Endodermal cell (in vitro differentiated cells): ENCODE results near the gene FZD2. TPM values are rescaled to one million over a fixed set of nuclear protein-coding genes. Genes with fewer than 3 reads are reported as not detected.

Experiments
- DNase-seq: peaks from one replicate; pipeline ENCODE4 v3.0.0-alpha.2; 2017
- H3K27ac ChIP-seq: 2 replicates; pipeline ENCODE4 v1.5.1; 2013; ENCODE audit warnings: mild to moderate bottlenecking, low read depth, low read length, moderate library complexity
- H3K27me3 ChIP-seq: 2 replicates; pipeline ENCODE4 v1.6.1; 2013; ENCODE audit warnings: mild to moderate bottlenecking, low read length, moderate library complexity; ENCODE audit not compliant: insufficient read depth, control insufficient read depth, poor library complexity, severe bottlenecking
- H3K36me3 ChIP-seq: 2 replicates; pipeline ENCODE4 v1.7.0; 2013; ENCODE audit warnings: mild to moderate bottlenecking, low read length, moderate library complexity; ENCODE audit not compliant: control insufficient read depth, insufficient read depth
- H3K4me1 ChIP-seq: one replicate; pipeline ENCODE4 v1.7.0; 2013; ENCODE audit warnings: low read length; ENCODE audit not compliant: control insufficient read depth, insufficient read depth
- H3K4me3 ChIP-seq: 2 replicates; pipeline ENCODE4 v1.5.1; 2013; ENCODE audit warnings: mild to moderate bottlenecking, low read length, moderate library complexity
- H3K9ac ChIP-seq: 2 replicates; pipeline ENCODE4 v1.6.1; 2013; ENCODE audit warnings: mild to moderate bottlenecking, low read length, moderate library complexity; ENCODE audit not compliant: poor library complexity, severe bottlenecking; ENCODE audit errors: extremely low read depth
- H3K9me3 ChIP-seq: 2 replicates; pipeline ENCODE4 v1.6.1; 2013; ENCODE audit warnings: mild to moderate bottlenecking, low read length, moderate library complexity; ENCODE audit not compliant: control insufficient read depth
- H3K27ac Mint-ChIP-seq: 2 replicates; pipeline ENCODE4 v1.8.0; 2020; ENCODE audit warnings: mixed read lengths
- H3K27me3 Mint-ChIP-seq: 2 replicates; pipeline ENCODE4 v1.8.0; 2021; ENCODE audit warnings: mild to moderate bottlenecking, mixed read lengths; ENCODE audit not compliant: insufficient read depth
- H3K36me3 Mint-ChIP-seq: 2 replicates; pipeline ENCODE4 v1.8.0; 2020; ENCODE audit warnings: low read depth, mixed read lengths
- H3K4me1 Mint-ChIP-seq: 2 replicates; pipeline ENCODE4 v1.8.0; 2020; ENCODE audit warnings: mixed read lengths
- H3K4me3 Mint-ChIP-seq: 2 replicates; pipeline ENCODE4 v1.8.0; 2020; ENCODE audit warnings: mild to moderate bottlenecking, moderate library complexity, mixed read lengths
- H3K9me3 Mint-ChIP-seq: 2 replicates; pipeline ENCODE4 v1.8.0; 2020; ENCODE audit warnings: mild to moderate bottlenecking, mixed read lengths
- WGBS, 2 experiments: methylation state at CpG; one replicate each; pipeline versions ENCODE4 v1.1.5 to v1.1.7; 2013; ENCODE audit warnings: missing lambda C conversion rate in 2 of 2, mixed read lengths in 1 of 2; ENCODE audit not compliant: insufficient coverage in 1 of 2, insufficient read length in 1 of 2; 5-methylcytosine and 5-hydroxymethylcytosine counted together
- total RNA-seq, 2 donors: library from RNA; stranded (reverse); fragmentation: NEBNext Ultra II Directional in 1 of 2; extraction: Animal tissue kit (Norgen Biotek cat#: 25700) in 1 of 2; gene quantifications; 2 replicates in 1 of 2; 3 replicates in 1 of 2; pipeline ENCODE4 v1.2.1, GENCODE V29; 2021
- TF ChIP-seq, protein P1 (sequence below): fragments of 200-600 bp; sonication (generic); conservative IDR thresholded peaks from 2 replicates; pipeline ENCODE4 v1.5.0; 2021; ENCODE audit warnings: antibody characterized with exemption, mild to moderate bottlenecking

FZD2 gene
- total RNA-seq, 2 donors from 2014 or later = 20.6 to 21.9 TPM

DNA sequence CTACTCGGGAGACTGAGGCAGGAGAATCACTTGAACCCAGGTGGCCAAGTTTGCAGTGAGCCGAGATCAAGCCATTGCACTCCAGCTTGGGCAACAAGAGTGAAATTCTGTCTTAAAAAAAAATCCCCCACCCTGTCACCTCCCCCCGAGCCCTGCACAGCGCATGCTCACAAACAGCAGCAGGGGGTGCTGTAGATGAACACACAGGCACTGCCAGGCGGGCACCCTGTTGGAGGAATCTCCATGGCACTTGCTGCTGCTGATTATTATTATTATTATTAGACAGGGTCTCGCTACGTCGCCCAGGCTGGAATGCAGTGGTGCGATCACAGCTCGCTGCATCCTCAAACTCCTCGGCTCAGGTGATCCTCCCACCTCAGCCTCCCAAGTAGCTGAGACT, 24.6 kb downstream of the FZD2 start:
- no peaks in the 10 kb centered on the region for H3K9me3 Mint-ChIP-seq
- 91 to 96% methylated on average over 9 to 11 of the region's 11 CpGs for WGBS, 2 experiments
- H3K27me3 Mint-ChIP-seq = peaks cover 17% of the 10 kb centered on the region
- Histone ChIP-seq H3K9ac (no peak overlapping the region), H3K4me1 (peaks cover 6% of the 10 kb centered on the region), H3K36me3 (no peaks in the 10 kb centered on the region), H3K4me3 (no peak overlapping the region), H3K9me3 (no peaks in the 10 kb centered on the region), H3K27me3 (no peaks in the 10 kb centered on the region), H3K27ac (no peak overlapping the region)
- H3K4me3 Mint-ChIP-seq = no peak overlapping the region
- no peak for DNase-seq
- peaks cover 25% of the 10 kb centered on the region for H3K4me1 Mint-ChIP-seq
- no peak overlapping the region for H3K27ac Mint-ChIP-seq
- no peaks in the 10 kb centered on the region for H3K36me3 Mint-ChIP-seq
- TF ChIP-seq, protein P1, sequence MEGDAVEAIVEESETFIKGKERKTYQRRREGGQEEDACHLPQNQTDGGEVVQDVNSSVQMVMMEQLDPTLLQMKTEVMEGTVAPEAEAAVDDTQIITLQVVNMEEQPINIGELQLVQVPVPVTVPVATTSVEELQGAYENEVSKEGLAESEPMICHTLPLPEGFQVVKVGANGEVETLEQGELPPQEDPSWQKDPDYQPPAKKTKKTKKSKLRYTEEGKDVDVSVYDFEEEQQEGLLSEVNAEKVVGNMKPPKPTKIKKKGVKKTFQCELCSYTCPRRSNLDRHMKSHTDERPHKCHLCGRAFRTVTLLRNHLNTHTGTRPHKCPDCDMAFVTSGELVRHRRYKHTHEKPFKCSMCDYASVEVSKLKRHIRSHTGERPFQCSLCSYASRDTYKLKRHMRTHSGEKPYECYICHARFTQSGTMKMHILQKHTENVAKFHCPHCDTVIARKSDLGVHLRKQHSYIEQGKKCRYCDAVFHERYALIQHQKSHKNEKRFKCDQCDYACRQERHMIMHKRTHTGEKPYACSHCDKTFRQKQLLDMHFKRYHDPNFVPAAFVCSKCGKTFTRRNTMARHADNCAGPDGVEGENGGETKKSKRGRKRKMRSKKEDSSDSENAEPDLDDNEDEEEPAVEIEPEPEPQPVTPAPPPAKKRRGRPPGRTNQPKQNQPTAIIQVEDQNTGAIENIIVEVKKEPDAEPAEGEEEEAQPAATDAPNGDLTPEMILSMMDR = peak; percentile 36

DNA sequence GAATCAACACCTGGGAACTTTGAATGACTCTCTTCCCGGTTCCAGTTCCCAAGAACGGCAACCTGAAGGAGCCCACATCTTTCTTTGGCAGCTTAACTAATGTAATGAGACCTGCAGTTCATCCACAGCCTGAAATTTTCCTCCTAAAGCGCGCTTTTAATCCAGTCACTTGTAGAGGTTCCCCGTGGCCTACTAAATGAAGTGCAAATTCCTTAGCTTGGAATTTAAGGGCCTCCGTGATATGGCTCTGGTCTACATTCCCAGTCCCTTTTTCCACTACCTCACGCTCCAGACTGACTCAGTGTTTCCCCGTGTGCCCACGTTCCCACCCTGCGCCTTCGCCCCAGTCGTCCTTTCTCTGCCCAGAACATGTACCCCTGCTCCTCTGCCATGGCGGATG, 27.2 kb downstream of the FZD2 start:
- H3K9ac ChIP-seq = peak overlapping the region; percentile 53
- H3K36me3 Mint-ChIP-seq = no peaks in the 10 kb centered on the region
- H3K4me3 Mint-ChIP-seq = peak overlapping the region; percentile 17
- H3K4me3 ChIP-seq = no peak overlapping the region
- peaks cover 11% of the 10 kb centered on the region for H3K4me1 ChIP-seq
- peak; percentile 80 for DNase-seq
- H3K27me3 Mint-ChIP-seq = peaks cover 12% of the 10 kb centered on the region
- H3K27me3 ChIP-seq = no peaks in the 10 kb centered on the region
- H3K9me3 ChIP-seq = no peaks in the 10 kb centered on the region
- H3K27ac Mint-ChIP-seq = peak overlapping the region; percentile 97
- no peaks in the 10 kb centered on the region for H3K36me3 ChIP-seq
- WGBS, 2 experiments = 75 to 88% methylated on average over 12 of the region's 13 CpGs
- peaks cover 33% of the 10 kb centered on the region for H3K4me1 Mint-ChIP-seq
- H3K27ac ChIP-seq = peak overlapping the region; percentile 67
- no peaks in the 10 kb centered on the region for H3K9me3 Mint-ChIP-seq
- TF ChIP-seq, protein P1 = no peak

DNA sequence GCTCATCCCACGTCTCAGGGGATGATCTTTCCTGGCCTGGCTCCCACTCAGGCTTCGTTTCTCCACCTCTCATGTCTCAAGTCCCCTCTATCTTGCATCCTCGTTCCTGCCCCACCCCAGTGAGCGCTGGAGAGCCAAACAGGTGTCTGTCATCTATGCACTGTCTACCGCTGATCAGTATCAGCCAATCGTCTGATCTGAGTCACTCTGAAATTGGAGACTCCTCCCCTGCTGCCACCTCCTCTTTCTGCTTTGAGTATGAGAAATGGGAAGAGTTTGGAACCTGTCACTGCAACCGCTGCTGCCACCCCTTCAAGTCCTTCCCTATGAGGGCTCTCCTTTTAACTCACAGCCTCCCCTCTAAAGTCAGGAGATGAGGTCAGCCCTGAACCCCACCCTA, 28.0 kb downstream of the FZD2 start:
- no peaks in the 10 kb centered on the region for H3K9me3 ChIP-seq
- Mint-ChIP-seq H3K36me3 (no peaks in the 10 kb centered on the region), H3K27me3 (peaks cover 6% of the 10 kb centered on the region), H3K9me3 (no peaks in the 10 kb centered on the region), H3K4me3 (no peak overlapping the region), H3K4me1 (peaks cover 33% of the 10 kb centered on the region), H3K27ac (peak overlapping the region; percentile 85)
- WGBS, 2 experiments = 89% methylated on average over 3 to 7 of the region's 7 CpGs
- H3K36me3 ChIP-seq = no peaks in the 10 kb centered on the region
- H3K4me1 ChIP-seq = peaks cover 11% of the 10 kb centered on the region
- H3K27me3 ChIP-seq = no peaks in the 10 kb centered on the region
- no peak overlapping the region for H3K27ac ChIP-seq
- no peak overlapping the region for H3K4me3 ChIP-seq
- peak; percentile 69 for DNase-seq
- TF ChIP-seq, protein P1 = no peak
- no peak overlapping the region for H3K9ac ChIP-seq
